Muscle layer of colon (tissue), 2 donors: ENCODE measurements around the gene SLC38A10.

Experiments used
- H3K27ac ChIP-seq: one replicate; pipeline ENCODE4 v1.7.0; 2013; ENCODE audit warnings: low read depth, mild to moderate bottlenecking, low read length, moderate library complexity
- H3K27me3 ChIP-seq, 2 donors: one replicate each; pipeline ENCODE4 v1.7.0; 2013; ENCODE audit warnings: low read length in 2 of 2, mild to moderate bottlenecking in 2 of 2; ENCODE audit not compliant: insufficient read depth in 2 of 2, control insufficient read depth in 1 of 2
- H3K36me3 ChIP-seq: one replicate; pipeline ENCODE4 v1.7.0; 2013; ENCODE audit warnings: mild to moderate bottlenecking, low read length; ENCODE audit not compliant: insufficient read depth
- H3K4me1 ChIP-seq: one replicate; pipeline ENCODE4 v1.7.0; 2013; ENCODE audit warnings: mild to moderate bottlenecking, low read length; ENCODE audit not compliant: insufficient read depth
- H3K4me3 ChIP-seq, 2 donors: one replicate each; pipeline ENCODE4 v1.7.0; 2013; ENCODE audit warnings: low read length in 2 of 2, low read depth in 1 of 2, mild to moderate bottlenecking in 1 of 2, moderate library complexity in 1 of 2
- H3K9ac ChIP-seq: one replicate; pipeline ENCODE4 v1.7.0; 2013; ENCODE audit warnings: low read length
- H3K9me3 ChIP-seq: one replicate; pipeline ENCODE4 v1.7.0; 2013; ENCODE audit warnings: mild to moderate bottlenecking, low read length
- donor health status: abdominal sarcoma.
- donor health status: Adenocarcinoma of cecum.

SLC38A10 gene

GRCh38 chr17:81328978-81329926 lies 34.1 kb upstream of the SLC38A10 start:
- Histone ChIP-seq H3K4me3 (no peak overlapping the region), H3K9ac (no peak overlapping the region), H3K9me3 (no peaks in the 10 kb centered on the region), H3K27me3 (peaks cover 0 to 5% of the 10 kb centered on the region in 2 donors), H3K36me3 (no peaks in the 10 kb centered on the region), H3K27ac (peak overlapping the region; percentile 77), H3K4me1 (peaks cover 25% of the 10 kb centered on the region)

- Histone ChIP-seq H3K4me3 (no peak overlapping the region), H3K27me3 (peaks cover 0 to 5% of the 10 kb centered on the region in 2 donors), H3K27ac (peak overlapping the region; percentile 77), H3K9me3 (no peaks in the 10 kb centered on the region), H3K36me3 (no peaks in the 10 kb centered on the region), H3K4me1 (peaks cover 25% of the 10 kb centered on the region), H3K9ac (no peak overlapping the region)
These were observed 33.4 kb upstream of the SLC38A10 start for GRCh38 chr17:81328489-81328888.

- H3K36me3 ChIP-seq: no peaks in the 10 kb centered on the region
- peaks cover 25% of the 10 kb centered on the region for H3K4me1 ChIP-seq
- H3K4me3 ChIP-seq: no peak overlapping the region
- no peaks in the 10 kb centered on the region for H3K27me3 ChIP-seq
- no peak overlapping the region for H3K27ac ChIP-seq
- H3K9ac ChIP-seq: no peak overlapping the region
- H3K9me3 ChIP-seq: no peaks in the 10 kb centered on the region
These were observed 30.7 kb upstream of the SLC38A10 start for GRCh38 chr17:81325714-81326358.

GRCh38 chr17:81324851-81325713 lies 30.0 kb upstream of the SLC38A10 start:
- Histone ChIP-seq H3K27ac (no peak overlapping the region), H3K9ac (no peak overlapping the region), H3K9me3 (no peaks in the 10 kb centered on the region), H3K4me1 (peaks cover 18% of the 10 kb centered on the region), H3K36me3 (no peaks in the 10 kb centered on the region), H3K27me3 (no peaks in the 10 kb centered on the region), H3K4me3 (no peak overlapping the region)

- no peak overlapping the region for H3K27ac ChIP-seq
- H3K4me3 ChIP-seq: no peak overlapping the region
- H3K27me3 ChIP-seq: no peaks in the 10 kb centered on the region
These were observed 29.2 kb upstream of the SLC38A10 start for GRCh38 chr17:81324177-81324850.

GRCh38 chr17:81323411-81323868 lies 28.3 kb upstream of the SLC38A10 start:
- no peak overlapping the region for H3K9ac ChIP-seq
- no peak overlapping the region for H3K4me3 ChIP-seq
- H3K9me3 ChIP-seq: no peaks in the 10 kb centered on the region
- H3K27me3 ChIP-seq: no peaks in the 10 kb centered on the region
- peaks cover 2% of the 10 kb centered on the region for H3K4me1 ChIP-seq
- H3K27ac ChIP-seq: no peak overlapping the region
- H3K36me3 ChIP-seq: no peaks in the 10 kb centered on the region

More at GRCh38 chr17:81324177-81324850, 29.2 kb upstream of the SLC38A10 start:
- no peaks in the 10 kb centered on the region for H3K9me3 ChIP-seq
- peaks cover 11% of the 10 kb centered on the region for H3K4me1 ChIP-seq
- H3K9ac ChIP-seq: no peak overlapping the region
- H3K36me3 ChIP-seq: no peaks in the 10 kb centered on the region

GRCh38 chr17:81323083-81323369 lies 27.9 kb upstream of the SLC38A10 start:
- no peaks in the 10 kb centered on the region for H3K36me3 ChIP-seq
- no peak overlapping the region for H3K4me3 ChIP-seq
- no peaks in the 10 kb centered on the region for H3K9me3 ChIP-seq
- no peaks in the 10 kb centered on the region for H3K4me1 ChIP-seq
- no peaks in the 10 kb centered on the region for H3K27me3 ChIP-seq
- no peak overlapping the region for H3K27ac ChIP-seq
- H3K9ac ChIP-seq: no peak overlapping the region

- no peaks in the 10 kb centered on the region for H3K4me1 ChIP-seq
- H3K9ac ChIP-seq: no peak overlapping the region
- no peak overlapping the region for H3K4me3 ChIP-seq
- H3K36me3 ChIP-seq: no peaks in the 10 kb centered on the region
- no peaks in the 10 kb centered on the region for H3K9me3 ChIP-seq
- H3K27me3 ChIP-seq: no peaks in the 10 kb centered on the region
- H3K27ac ChIP-seq: no peak overlapping the region
These were observed 27.4 kb upstream of the SLC38A10 start for GRCh38 chr17:81322271-81323082.

- H3K27ac ChIP-seq: no peak overlapping the region
- no peaks in the 10 kb centered on the region for H3K4me1 ChIP-seq
- H3K4me3 ChIP-seq: no peak overlapping the region
These were observed 23.0 kb upstream of the SLC38A10 start for GRCh38 chr17:81317961-81318605.

GRCh38 chr17:81317530-81317821 lies 22.4 kb upstream of the SLC38A10 start:
- Histone ChIP-seq H3K9me3 (no peaks in the 10 kb centered on the region), H3K4me1 (no peaks in the 10 kb centered on the region), H3K27ac (no peak overlapping the region), H3K36me3 (no peaks in the 10 kb centered on the region), H3K9ac (no peak overlapping the region), H3K4me3 (no peak overlapping the region), H3K27me3 (no peaks in the 10 kb centered on the region)

More at GRCh38 chr17:81317961-81318605, 23.0 kb upstream of the SLC38A10 start:
- no peaks in the 10 kb centered on the region for H3K36me3 ChIP-seq
- H3K9me3 ChIP-seq: no peaks in the 10 kb centered on the region
- no peaks in the 10 kb centered on the region for H3K27me3 ChIP-seq
- H3K9ac ChIP-seq: no peak overlapping the region
